Tibial nerve (tissue), 4 donors: Measurements from ENCODE around the gene PARP12.

Source experiments
- CTCF ChIP-seq, 5 experiments: fragments of 200-600 bp in 3 of 5; fragments of 450-650 bp in 2 of 5; sonication (generic) in 3 of 5; IDR thresholded peaks; one replicate each; pipeline ENCODE4 v1.5.1; 2016 to 2019; ENCODE audit warnings: antibody characterized with exemption in 5 of 5, mild to moderate bottlenecking in 3 of 5, moderate library complexity in 2 of 5
- EP300 ChIP-seq, 2 donors: sonication (generic); formaldehyde crosslinking; IDR thresholded peaks; one replicate each; pipeline ENCODE4 v1.6.1; 2017; ENCODE audit warnings: antibody characterized with exemption in 2 of 2, mild to moderate bottlenecking in 1 of 2
- POLR2A ChIP-seq, 2 donors: fragments of 450-650 bp; IDR thresholded peaks; one replicate each; pipeline ENCODE4 v1.6.1; 2017; ENCODE audit warnings: antibody characterized with exemption in 2 of 2, mild to moderate bottlenecking in 2 of 2, moderate library complexity in 2 of 2

GRCh38 chr7:140027858-140028257, 34.9 kb downstream of the PARP12 start:
- TF ChIP-seq CTCF (IDR thresholded peaks at IDR 0.05) = no peak
- no peak for TF ChIP-seq EP300 (IDR thresholded peaks at IDR 0.05)
- TF ChIP-seq POLR2A (IDR thresholded peaks at IDR 0.05) = no peak
